GM23338 (cell line): ENCODE results near the gene USP7.

Experiments used
- CTCF ChIP-seq, 2 experiments: fragments of 200-600 bp in 1 of 2; sonication (generic) in 1 of 2; conservative IDR thresholded peaks; 2 replicates each; pipeline versions ENCODE4 v1.5.1 to v1.6.1; 2016 to 2017; ENCODE audit warnings: antibody characterized with exemption in 2 of 2, low read depth in 2 of 2, mild to moderate bottlenecking in 2 of 2, moderate library complexity in 1 of 2
- EZH2 ChIP-seq: fragments of 200-600 bp; sonication (generic); IDR thresholded peaks from one replicate; pipeline ENCODE4 v1.8.0; 2017; ENCODE audit warnings: antibody characterized with exemption, mild to moderate bottlenecking, low read depth; ENCODE audit not compliant: unreplicated experiment
- EZH2phosphoT487 ChIP-seq: fragments of 200-600 bp; sonication (generic); IDR thresholded peaks from one replicate; pipeline ENCODE4 v1.8.1; 2018; ENCODE audit warnings: antibody characterized with exemption; ENCODE audit not compliant: unreplicated experiment
- JUNB ChIP-seq: IDR thresholded peaks from one replicate; pipeline ENCODE4 v1.6.1; 2016; ENCODE audit warnings: antibody characterized with exemption; ENCODE audit not compliant: unreplicated experiment
- NANOG ChIP-seq: IDR thresholded peaks from 2 replicates; pipeline ENCODE4 v1.6.1; 2016; ENCODE audit warnings: antibody characterized with exemption, borderline replicate concordance
- POLR2AphosphoS5 ChIP-seq: IDR thresholded peaks from 2 replicates; pipeline ENCODE4 v1.6.1; 2016; ENCODE audit warnings: antibody characterized with exemption, low read depth
- STAT1 ChIP-seq: IDR thresholded peaks from one replicate; pipeline ENCODE4 v1.6.1; 2016; ENCODE audit warnings: antibody characterized with exemption; ENCODE audit not compliant: unreplicated experiment
- TF ChIP-seq, protein P1 (sequence below): IDR thresholded peaks from one replicate; pipeline ENCODE4 v1.6.1; 2018; ENCODE audit warnings: antibody characterized with exemption; ENCODE audit not compliant: unreplicated experiment

DNA sequence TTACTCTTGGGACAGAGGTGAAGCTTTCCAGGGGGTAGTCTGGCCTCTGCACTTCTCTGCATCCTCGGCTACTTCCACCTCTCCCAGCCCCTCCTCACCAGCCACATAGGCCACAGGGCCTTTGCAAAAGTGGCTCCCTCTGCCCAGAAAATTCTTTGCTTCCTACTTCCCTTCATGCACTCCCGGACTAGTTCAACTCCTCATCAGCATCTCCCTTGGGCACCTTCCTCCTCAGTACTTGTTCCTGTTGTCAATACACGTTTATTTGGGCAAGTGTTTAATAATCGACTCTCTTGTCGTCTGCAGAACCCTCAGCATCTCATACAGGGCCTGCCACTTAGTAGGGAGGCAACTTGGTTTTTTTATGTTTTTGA, 23.1 kb upstream of the USP7 start:
- no peak for TF ChIP-seq EZH2
- no peak for TF ChIP-seq POLR2AphosphoS5
- TF ChIP-seq JUNB, result no peak
- TF ChIP-seq, protein P1, sequence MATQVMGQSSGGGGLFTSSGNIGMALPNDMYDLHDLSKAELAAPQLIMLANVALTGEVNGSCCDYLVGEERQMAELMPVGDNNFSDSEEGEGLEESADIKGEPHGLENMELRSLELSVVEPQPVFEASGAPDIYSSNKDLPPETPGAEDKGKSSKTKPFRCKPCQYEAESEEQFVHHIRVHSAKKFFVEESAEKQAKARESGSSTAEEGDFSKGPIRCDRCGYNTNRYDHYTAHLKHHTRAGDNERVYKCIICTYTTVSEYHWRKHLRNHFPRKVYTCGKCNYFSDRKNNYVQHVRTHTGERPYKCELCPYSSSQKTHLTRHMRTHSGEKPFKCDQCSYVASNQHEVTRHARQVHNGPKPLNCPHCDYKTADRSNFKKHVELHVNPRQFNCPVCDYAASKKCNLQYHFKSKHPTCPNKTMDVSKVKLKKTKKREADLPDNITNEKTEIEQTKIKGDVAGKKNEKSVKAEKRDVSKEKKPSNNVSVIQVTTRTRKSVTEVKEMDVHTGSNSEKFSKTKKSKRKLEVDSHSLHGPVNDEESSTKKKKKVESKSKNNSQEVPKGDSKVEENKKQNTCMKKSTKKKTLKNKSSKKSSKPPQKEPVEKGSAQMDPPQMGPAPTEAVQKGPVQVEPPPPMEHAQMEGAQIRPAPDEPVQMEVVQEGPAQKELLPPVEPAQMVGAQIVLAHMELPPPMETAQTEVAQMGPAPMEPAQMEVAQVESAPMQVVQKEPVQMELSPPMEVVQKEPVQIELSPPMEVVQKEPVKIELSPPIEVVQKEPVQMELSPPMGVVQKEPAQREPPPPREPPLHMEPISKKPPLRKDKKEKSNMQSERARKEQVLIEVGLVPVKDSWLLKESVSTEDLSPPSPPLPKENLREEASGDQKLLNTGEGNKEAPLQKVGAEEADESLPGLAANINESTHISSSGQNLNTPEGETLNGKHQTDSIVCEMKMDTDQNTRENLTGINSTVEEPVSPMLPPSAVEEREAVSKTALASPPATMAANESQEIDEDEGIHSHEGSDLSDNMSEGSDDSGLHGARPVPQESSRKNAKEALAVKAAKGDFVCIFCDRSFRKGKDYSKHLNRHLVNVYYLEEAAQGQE, result no peak
- no peak for TF ChIP-seq EZH2phosphoT487
- no peak for TF ChIP-seq CTCF (conservative IDR thresholded peaks at IDR 0.05; ENCODE audit: low read depth in 2 of 2)
- no peak for TF ChIP-seq STAT1
- no peak for TF ChIP-seq NANOG
